Measurements from ENCODE around the gene OR52E1. TPM values are rescaled to one million over a fixed set of nuclear protein-coding genes. Genes with fewer than 3 reads are reported as not detected.

OR52E1 gene
- total and polyA plus RNA-seq, 2 of the 8 experiments (the other 6 are each of a cell fraction or from before 2014, with no cell fraction given): not detected

- H3K23me2 ChIP-seq (ENCODE audit: low read depth, low read length): no peaks in the 10 kb centered on the region
- H2BK5ac ChIP-seq (ENCODE audit: low read depth, low read length): no peak overlapping the region
- no peak overlapping the region for H2BK12ac ChIP-seq (ENCODE audit: low read depth, low read length)
- H3K27ac ChIP-seq (ENCODE audit: low read depth, low read length): no peak overlapping the region
- H3K79me2 ChIP-seq (ENCODE audit: control insufficient read depth in 1 of 2, insufficient read depth in 2 of 2, low read length in 2 of 2): no peaks in the 10 kb centered on the region
- 88% methylated on average over 2 of the region's 2 CpGs; no CpG with 5 or more reads in 1 of the 2 experiments for WGBS, 2 experiments (ENCODE audit: extremely low coverage in 1 of 2, insufficient coverage in 1 of 2, insufficient read length in 1 of 2, insufficient replicate concordance in 2 of 2, low coverage in 1 of 2, low lambda C conversion rate in 2 of 2, missing lambda C conversion rate in 1 of 2)
- peaks cover 0 to 3% (median 0%) of the 10 kb centered on the region in 4 experiments; a peak in 1 of 7 replicates for H3K4me1 ChIP-seq (replicated peaks in 1 of 4; ENCODE audit: control insufficient read depth in 3 of 4, insufficient read depth in 4 of 4, low read length in 3 of 4)
- POLR2A ChIA-PET (ENCODE audit: partially characterized antibody): no interaction called here
- TF ChIP-seq CEBPB (IDR thresholded peaks at IDR 0.05; ENCODE audit: low read depth, low read length) (no peak), ASH2L (IDR thresholded peaks at IDR 0.05; ENCODE audit: low read length) (no peak), CHD1 (IDR thresholded peaks at IDR 0.05; ENCODE audit: low read depth, low read length) (no peak), RAD21 (IDR thresholded peaks at IDR 0.05 in 1 of 2, conservative IDR thresholded peaks at IDR 0.05 in 1 of 2; ENCODE audit: low read depth in 2 of 2, low read length in 2 of 2) (no peak), SIX5 (IDR thresholded peaks at IDR 0.05; ENCODE audit: low read depth, low read length) (no peak), SP4 (IDR thresholded peaks at IDR 0.05; ENCODE audit: low read length) (no peak), TCF12 (IDR thresholded peaks at IDR 0.05; ENCODE audit: low read depth, low read length) (no peak), CREB1 (IDR thresholded peaks at IDR 0.05) (no peak)
- FAIRE-seq: no peak
- no peaks in the 10 kb centered on the region for H3K9me3 ChIP-seq (ENCODE audit: insufficient read depth in 2 of 2, low read depth in 1 of 2, low read length in 1 of 2)
- no peak overlapping the region for H3K4me3 ChIP-seq (ENCODE audit: extremely low read depth in 1 of 4, insufficient read depth in 2 of 4, low read depth in 3 of 4, low read length in 4 of 4)
- H4K8ac ChIP-seq (ENCODE audit: extremely low read depth, insufficient read depth, low read length): no peak overlapping the region
- no peaks in the 10 kb centered on the region for H3K36me3 ChIP-seq (ENCODE audit: control insufficient read depth in 2 of 4, insufficient read depth in 4 of 4, low read length in 3 of 4)
- no peak overlapping the region for H2AFZ ChIP-seq (ENCODE audit: low read length)
- no peak overlapping the region for H3K9ac ChIP-seq (replicated peaks in 1 of 4; ENCODE audit: extremely low read depth in 1 of 4, low read depth in 3 of 4, low read length in 3 of 4)
- H2AK5ac ChIP-seq (ENCODE audit: low read depth, low read length): no peak overlapping the region
- DNase-seq (ENCODE audit: low read depth in 1 of 2, low spot score in 2 of 2): no peak
- no peak overlapping the region for H3K4me2 ChIP-seq (ENCODE audit: insufficient read depth in 1 of 2, low read depth in 2 of 2, low read length in 2 of 2)
- H4K5ac ChIP-seq (ENCODE audit: insufficient read length, low read depth, low read length): no peak overlapping the region
- no peak overlapping the region for H4K91ac ChIP-seq (replicated peaks; ENCODE audit: insufficient read length, low read length)
- H4K20me1 ChIP-seq (replicated peaks in 1 of 2; ENCODE audit: control insufficient read depth in 1 of 2, insufficient read depth in 2 of 2, low read length in 2 of 2): no peaks in the 10 kb centered on the region
- no peak overlapping the region for H2BK120ac ChIP-seq (replicated peaks; ENCODE audit: low read depth, low read length)
- H3K18ac ChIP-seq (ENCODE audit: extremely low read depth, low read length): no peak overlapping the region
- CTCF ChIA-PET (ENCODE audit: partially characterized antibody): no interaction called here
- H2BK15ac ChIP-seq (ENCODE audit: low read length): no peak overlapping the region
- no peak overlapping the region for H3K23ac ChIP-seq (ENCODE audit: insufficient read length)
- no peak overlapping the region for H3K14ac ChIP-seq (ENCODE audit: insufficient read length)
- H2BK20ac ChIP-seq (ENCODE audit: low read length): no peak overlapping the region
- H3K4ac ChIP-seq (replicated peaks; ENCODE audit: insufficient read length, low read depth, low read length): no peak overlapping the region
- H3K27me3 ChIP-seq (replicated peaks in 1 of 4; ENCODE audit: control insufficient read depth in 3 of 4, extremely low read depth in 1 of 4, insufficient read depth in 3 of 4, low read length in 3 of 4): no peaks in the 10 kb centered on the region
- H3K79me1 ChIP-seq (ENCODE audit: low read depth, low read length): no peaks in the 10 kb centered on the region
- H3K56ac ChIP-seq (replicated peaks; ENCODE audit: insufficient read length, low read depth, low read length): no peak overlapping the region
Measured at GRCh38 chr11:5043380-5043779, 26.0 kb upstream of the OR52E1 start.
